Breast epithelium (tissue), 3 donors: ENCODE results near the gene CHD5.

Source experiments
- CTCF ChIP-seq, 3 donors: fragments of 450-650 bp; IDR thresholded peaks; one replicate each; pipeline ENCODE4 v1.5.1; 2016 to 2017; ENCODE audit warnings: antibody characterized with exemption in 3 of 3, mild to moderate bottlenecking in 3 of 3, moderate library complexity in 3 of 3
- POLR2A ChIP-seq: fragments of 450-650 bp; IDR thresholded peaks from one replicate; pipeline ENCODE4 v1.6.1; 2016; ENCODE audit warnings: antibody characterized with exemption, mild to moderate bottlenecking, moderate library complexity
- POLR2AphosphoS5 ChIP-seq, 3 donors: sonication (generic); formaldehyde crosslinking; IDR thresholded peaks; one replicate each; pipeline ENCODE4 v1.6.1; 2017; ENCODE audit warnings: antibody characterized with exemption in 3 of 3

- TF ChIP-seq POLR2A: no peak
- no peak for TF ChIP-seq CTCF (IDR thresholded peaks at IDR 0.05)
- TF ChIP-seq POLR2AphosphoS5 (IDR thresholded peaks at IDR 0.05): no peak
These were observed 27.2 kb downstream of the CHD5 start for GRCh38 chr1:6152882-6153281.
